Ishikawa (cell line): ENCODE measurements around the gene PHKA2.

Experiments
- CEBPB ChIP-seq: IDR thresholded peaks from 2 replicates; pipeline ENCODE4 v1.6.1; 2012
- CREB1 ChIP-seq: IDR thresholded peaks from 2 replicates; pipeline ENCODE4 v1.6.1; 2012; ENCODE audit warnings: low read depth
- EGR1 ChIP-seq: IDR thresholded peaks from 2 replicates; pipeline ENCODE4 v1.6.1; 2012
- EP300 ChIP-seq: IDR thresholded peaks from 2 replicates; pipeline ENCODE4 v1.6.1; 2012; ENCODE audit warnings: borderline replicate concordance
- FOXM1 ChIP-seq: IDR thresholded peaks from 2 replicates; pipeline ENCODE4 v1.6.1; 2012; ENCODE audit warnings: low read depth, borderline replicate concordance
- MAX ChIP-seq: IDR thresholded peaks from 2 replicates; pipeline ENCODE4 v1.6.1; 2012
- NFIC ChIP-seq: IDR thresholded peaks from 2 replicates; pipeline ENCODE4 v1.6.1; 2012
- RAD21 ChIP-seq: IDR thresholded peaks from 2 replicates; pipeline ENCODE4 v1.6.1; 2012; ENCODE audit warnings: low read depth
- REST ChIP-seq: IDR thresholded peaks from 2 replicates; pipeline ENCODE4 v1.6.1; 2012; ENCODE audit warnings: low read depth, mild to moderate bottlenecking
- TAF1 ChIP-seq: IDR thresholded peaks from 2 replicates; pipeline ENCODE4 v1.6.1; 2012; ENCODE audit warnings: low read depth, mild to moderate bottlenecking
- TCF12 ChIP-seq: IDR thresholded peaks from 2 replicates; pipeline ENCODE4 v1.6.1; 2012; ENCODE audit warnings: low read depth
- TEAD4 ChIP-seq: IDR thresholded peaks from 2 replicates; pipeline ENCODE4 v1.6.1; 2012
- USF1 ChIP-seq: IDR thresholded peaks from 2 replicates; pipeline ENCODE4 v1.6.1; 2012
- YY1 ChIP-seq: IDR thresholded peaks from 2 replicates; pipeline ENCODE4 v1.6.1; 2012; ENCODE audit warnings: low read depth
- ZBTB7A ChIP-seq: IDR thresholded peaks from 2 replicates; pipeline ENCODE4 v1.6.1; 2012; ENCODE audit warnings: low read depth

Gene PHKA2

GRCh38 chrX:18879144-18879543 lies 104.8 kb downstream of the PHKA2 start:
- TF ChIP-seq YY1 (no peak), TEAD4 (no peak), TAF1 (no peak), CEBPB (no peak), TCF12 (no peak), NFIC (no peak), CREB1 (no peak), EP300 (no peak), RAD21 (no peak), USF1 (no peak), FOXM1 (no peak), MAX (no peak)

- no peak for TF ChIP-seq TEAD4
- TF ChIP-seq CEBPB, result no peak
- TF ChIP-seq REST, result no peak
- TF ChIP-seq EGR1, result no peak
- TF ChIP-seq NFIC, result no peak
- no peak for TF ChIP-seq RAD21
- no peak for TF ChIP-seq CREB1
- TF ChIP-seq ZBTB7A, result no peak
- TF ChIP-seq MAX, result no peak
- TF ChIP-seq YY1, result no peak
- TF ChIP-seq USF1, result no peak
Observed at GRCh38 chrX:18877469-18877868, 106.4 kb downstream of the PHKA2 start.

GRCh38 chrX:18875256-18875878 lies 108.5 kb downstream of the PHKA2 start:
- no peak for TF ChIP-seq CREB1
- TF ChIP-seq ZBTB7A, result no peak
- TF ChIP-seq TCF12, result no peak
- no peak for TF ChIP-seq RAD21
- TF ChIP-seq MAX, result no peak

GRCh38 chrX:18874560-18875255 lies 109.2 kb downstream of the PHKA2 start:
- TF ChIP-seq TCF12 (no peak), ZBTB7A (no peak), CEBPB (no peak), FOXM1 (no peak), EP300 (no peak), NFIC (no peak), RAD21 (no peak), MAX (no peak), USF1 (no peak), CREB1 (no peak), REST (no peak), TEAD4 (no peak), YY1 (no peak), TAF1 (no peak), EGR1 (no peak)

GRCh38 chrX:18873836-18874235 lies 110.1 kb downstream of the PHKA2 start:
- TF ChIP-seq EGR1 (no peak), REST (no peak), FOXM1 (no peak), TAF1 (no peak), CREB1 (no peak), CEBPB (no peak), MAX (no peak), RAD21 (no peak), NFIC (no peak), EP300 (no peak), USF1 (no peak), TCF12 (no peak), YY1 (no peak), TEAD4 (no peak), ZBTB7A (no peak)
